GM19239 (cell line): ENCODE results near the gene RCOR1.

Experiments
- DNase-seq: peaks from one replicate; pipeline ENCODE4 v3.0.0; 2011; ENCODE audit warnings: low spot score; ENCODE audit not compliant: insufficient read length
- FAIRE-seq: peaks from 2 replicates; lab custom pipeline; 2011; peaks lifted over from hg19 to GRCh38; lab: Jason Lieb, UNC

RCOR1 gene

DNA sequence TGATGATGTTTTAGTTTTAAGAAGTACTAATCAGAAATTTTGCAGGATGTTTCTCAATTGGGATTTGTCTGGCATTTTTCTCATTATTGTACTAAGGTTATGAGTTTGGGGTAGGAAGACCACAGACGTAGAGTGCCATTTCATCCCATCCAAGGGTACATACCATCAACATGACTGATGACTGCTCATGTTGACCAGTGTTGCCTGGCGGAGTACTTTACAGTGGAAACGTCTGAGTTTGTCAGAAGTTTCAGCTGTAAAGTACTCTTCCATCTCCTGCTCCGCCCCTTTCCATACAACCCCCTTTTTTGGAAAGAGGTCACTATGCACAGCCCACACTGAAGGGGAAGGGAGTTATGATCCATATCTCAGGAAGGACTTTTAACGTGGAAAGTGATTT is 74.2 kb downstream of the RCOR1 start:
- no peak for DNase-seq
- no peak for FAIRE-seq

DNA sequence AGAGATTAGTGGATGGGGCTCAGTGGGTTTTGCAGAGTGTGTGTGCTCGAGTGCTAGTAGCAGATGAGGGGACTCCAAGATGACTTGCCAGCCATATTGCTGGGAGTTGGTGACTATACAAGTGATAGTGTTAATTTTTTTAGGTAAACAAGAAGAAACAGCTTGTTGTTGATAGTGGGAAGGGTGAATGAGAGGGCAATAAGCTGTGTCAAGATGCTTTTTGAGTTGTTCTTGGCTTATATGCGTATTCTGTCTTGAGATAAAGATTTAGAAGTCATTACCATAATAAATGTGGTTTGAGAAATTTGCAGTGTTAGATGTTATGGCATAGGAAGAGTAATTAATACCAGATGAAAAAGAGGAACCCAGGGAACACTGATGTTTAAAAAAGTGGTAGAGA is 75.3 kb downstream of the RCOR1 start:
- DNase-seq (no peak), FAIRE-seq (no peak)

DNA sequence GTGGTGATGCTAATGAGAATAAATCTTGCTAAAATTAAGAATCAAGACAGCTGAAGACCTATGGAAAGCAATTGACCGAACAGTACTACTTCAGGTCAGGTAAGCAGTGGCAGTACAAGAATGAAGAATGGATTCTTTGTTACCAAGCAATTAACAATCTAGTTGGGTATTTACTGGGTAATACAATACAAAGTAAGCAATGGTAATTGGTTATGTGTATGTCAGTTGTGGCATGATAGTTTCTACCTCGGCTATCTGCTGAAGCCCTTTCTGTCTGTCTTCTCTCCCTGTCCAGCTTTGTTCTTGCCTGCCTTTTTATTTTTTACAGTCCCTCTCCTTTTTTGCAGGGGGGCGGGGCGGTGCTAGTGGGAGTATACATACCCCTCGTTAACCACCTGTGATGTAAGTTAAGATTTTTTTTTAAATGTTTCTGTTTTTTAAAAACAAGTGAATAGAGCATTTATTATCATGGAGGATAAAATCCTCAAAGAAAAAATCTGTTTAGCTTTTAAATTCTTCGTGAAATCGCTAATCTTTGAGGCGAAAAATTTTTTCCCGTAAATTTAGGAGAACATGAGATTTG is 75.9 kb downstream of the RCOR1 start:
- FAIRE-seq (no peak), DNase-seq (no peak)

DNA sequence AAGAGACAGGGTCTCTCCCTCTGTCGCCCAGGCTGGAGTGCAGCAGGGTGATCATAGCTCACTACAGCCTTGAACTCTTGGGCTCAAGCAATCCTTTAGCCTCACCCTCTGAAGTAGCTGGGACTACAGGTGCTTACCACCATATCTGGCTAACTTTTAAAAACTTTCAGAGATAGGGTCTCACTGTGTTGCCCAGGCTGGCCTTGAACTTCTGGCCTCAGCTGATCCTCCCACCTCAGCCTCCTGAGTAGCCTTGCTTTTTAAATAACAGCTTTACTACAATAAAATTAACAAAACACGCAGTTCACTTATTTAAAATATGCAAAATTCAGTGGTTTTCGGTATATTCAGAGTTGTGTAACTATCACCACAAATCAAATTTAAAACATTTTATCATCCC is 79.0 kb downstream of the RCOR1 start:
- no peak for FAIRE-seq
- no peak for DNase-seq

DNA sequence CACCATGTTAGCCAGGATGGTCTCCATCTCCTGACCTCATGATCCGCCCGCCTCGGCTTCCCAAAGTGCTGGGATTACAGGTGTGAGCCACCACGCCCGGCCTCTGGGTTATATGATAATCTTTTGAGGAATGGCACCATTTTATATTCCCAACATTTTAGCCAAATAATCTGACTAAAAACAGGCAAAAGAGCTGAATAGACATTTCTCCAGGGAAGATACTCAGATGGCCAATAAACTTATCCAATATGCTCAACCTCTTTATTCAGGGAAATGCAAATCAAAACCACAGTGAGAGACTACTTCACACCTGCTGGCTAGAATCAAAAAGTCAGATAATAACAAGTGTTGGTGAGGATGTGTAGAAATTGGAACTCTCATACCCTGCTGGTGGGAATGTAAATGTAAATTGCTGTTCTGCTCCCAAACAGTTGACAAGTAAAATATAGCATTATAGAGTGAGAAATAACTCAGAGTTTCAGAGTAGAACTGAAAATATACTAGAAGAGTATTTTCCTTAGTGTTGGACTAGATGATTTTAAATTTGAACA is 80.0 kb downstream of the RCOR1 start:
- peak; percentile 11 for FAIRE-seq

DNA sequence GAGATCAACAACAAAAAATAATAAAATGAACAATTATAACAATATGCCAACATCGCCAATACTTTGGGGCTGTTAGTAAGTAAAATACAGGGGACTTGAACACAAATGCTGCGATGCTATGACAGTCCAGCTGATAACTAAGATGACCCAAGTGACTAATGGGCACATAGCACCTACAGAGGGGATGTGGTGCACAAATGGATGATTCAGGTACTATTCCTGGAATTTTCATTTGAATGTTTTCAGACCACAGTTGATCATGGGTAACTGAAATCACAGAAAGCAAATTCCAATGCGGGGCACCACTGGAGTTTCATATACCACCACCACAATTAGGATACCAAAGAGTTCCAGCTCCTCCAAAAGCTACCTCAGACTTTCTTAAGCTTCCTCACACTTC is 82.9 kb downstream of the RCOR1 start:
- no peak for FAIRE-seq
- DNase-seq: no peak

More for the DNA sequence above, 80.0 kb downstream of the RCOR1 start:
- no peak for DNase-seq

DNA sequence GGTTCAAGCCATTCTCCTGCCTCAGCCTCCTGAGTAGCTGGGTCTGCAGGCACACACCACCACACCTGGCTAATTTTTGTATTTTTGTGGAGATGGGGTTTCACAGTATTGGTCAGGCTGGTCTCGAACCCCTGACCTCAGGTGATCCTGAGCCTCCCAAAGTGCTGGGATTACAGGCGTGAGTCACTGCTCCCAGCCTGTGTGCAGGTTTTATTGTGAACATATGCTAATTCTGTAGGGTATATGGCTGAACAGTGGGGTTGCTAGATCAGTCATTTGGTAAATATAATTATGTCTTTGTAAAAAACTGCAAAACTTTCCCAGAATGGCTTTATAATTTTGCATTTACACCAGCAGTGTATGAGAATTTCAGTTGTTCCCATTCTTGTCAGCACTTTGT is 85.9 kb downstream of the RCOR1 start:
- DNase-seq (no peak), FAIRE-seq (no peak)

DNA sequence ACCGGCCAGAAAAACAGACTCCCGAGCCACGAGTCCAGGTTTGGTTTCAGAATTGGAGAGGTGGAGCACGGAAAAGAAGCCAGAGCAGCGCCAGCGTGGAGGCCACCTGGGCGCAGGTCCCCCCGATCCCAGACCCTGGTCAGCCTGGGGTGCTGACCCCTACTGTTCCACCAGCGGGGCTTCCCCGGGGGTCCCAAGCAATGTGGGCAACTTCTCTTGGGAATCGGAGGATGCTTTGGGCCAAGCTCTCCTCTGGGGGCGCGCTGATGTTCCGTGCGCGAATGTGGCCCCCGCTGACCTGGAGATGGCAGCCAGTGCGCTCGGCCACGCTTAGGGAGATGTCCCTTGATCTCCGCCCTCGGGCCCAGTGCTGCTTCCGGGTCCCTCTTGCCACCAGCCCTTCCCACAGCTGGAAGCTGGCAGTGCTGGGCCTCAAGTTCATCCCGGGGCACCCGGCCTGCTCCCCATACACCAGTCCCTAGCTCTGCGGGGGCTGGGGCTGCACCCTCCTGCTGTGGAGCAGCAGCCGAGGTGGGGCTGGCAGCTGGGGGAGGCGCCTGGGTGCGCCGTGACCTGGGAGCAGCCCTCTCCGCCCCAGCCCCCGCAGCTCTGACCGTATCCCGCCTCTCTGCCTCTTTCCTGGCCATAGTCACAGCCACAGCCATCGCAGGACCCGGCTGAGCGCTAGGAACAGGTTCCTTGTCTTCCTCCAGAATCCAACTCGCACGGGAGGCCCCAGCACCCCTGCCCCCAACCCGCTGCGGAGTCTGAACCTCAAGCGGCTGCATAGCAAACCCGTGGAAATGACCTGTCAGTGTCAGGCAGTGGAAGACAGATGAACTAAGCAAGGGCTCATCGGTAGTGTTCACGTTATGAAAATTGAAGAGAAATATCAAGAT is 91.2 kb downstream of the RCOR1 start:
- DNase-seq (no peak), FAIRE-seq (no peak)

DNA sequence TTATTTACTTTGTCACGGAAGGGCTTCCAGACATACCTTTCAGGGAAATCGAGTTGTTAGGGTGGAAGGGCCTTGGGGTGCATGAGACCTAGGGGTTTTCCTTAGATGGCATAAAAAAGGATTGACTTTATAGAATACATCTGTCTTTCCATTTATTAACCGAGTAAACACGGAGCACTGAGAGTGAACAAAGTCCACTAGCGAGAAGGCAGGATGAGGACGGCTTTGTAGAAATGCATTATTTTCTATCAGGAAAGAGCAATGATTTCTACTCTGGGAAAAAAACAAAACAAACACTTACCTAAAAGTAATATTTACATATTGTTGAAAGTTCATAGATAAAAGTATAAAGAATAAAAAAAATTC is 91.8 kb downstream of the RCOR1 start:
- DNase-seq: no peak
- FAIRE-seq: no peak

DNA sequence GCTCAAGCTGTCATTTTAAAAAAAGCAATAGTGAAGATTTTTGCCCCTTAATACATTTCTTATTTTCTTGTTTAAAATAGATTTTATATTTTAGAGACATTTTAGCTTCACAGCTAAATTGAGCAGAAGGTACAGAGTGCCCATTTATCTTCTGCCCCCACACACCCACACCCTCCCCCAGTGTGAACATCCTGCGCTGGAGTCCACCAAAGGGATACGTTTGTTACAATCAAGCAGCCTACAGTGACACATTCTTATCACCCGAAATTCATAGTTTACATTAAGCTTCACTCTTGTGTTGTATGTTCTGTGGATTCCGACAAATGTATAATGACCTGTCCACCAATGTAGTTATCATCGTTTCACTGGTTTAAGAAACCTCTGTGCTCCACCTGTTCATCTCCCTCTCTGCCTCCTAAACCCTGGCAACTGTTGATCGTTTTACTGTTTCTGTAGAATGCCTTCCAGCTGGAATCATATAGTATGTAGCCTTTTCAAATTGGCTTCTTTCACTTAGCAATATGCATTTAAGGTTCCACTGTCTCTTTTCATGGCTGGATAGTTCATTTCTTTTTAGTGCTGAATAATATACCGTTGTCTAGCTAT is 93.8 kb downstream of the RCOR1 start:
- no peak for DNase-seq
- FAIRE-seq: no peak

DNA sequence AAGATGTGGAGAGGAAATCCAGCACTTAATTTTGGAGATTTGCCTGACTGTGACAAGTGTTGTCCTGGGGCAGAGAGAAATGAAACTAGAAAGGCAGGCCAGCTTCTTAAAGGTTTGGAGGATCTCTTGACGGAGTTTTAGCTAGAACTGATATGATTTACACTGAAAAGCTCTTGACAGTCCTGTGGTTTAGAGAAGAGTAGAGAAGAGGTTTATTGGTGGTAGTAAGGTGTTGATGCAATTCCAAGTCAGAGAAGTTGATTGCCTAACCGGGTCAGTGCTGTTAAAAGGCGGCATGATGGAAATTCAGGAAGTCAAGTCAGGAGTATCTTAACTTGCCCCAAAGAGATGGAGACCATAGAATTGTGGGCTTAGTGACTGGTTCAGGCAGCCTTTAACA is 95.8 kb downstream of the RCOR1 start:
- FAIRE-seq: no peak
- no peak for DNase-seq

DNA sequence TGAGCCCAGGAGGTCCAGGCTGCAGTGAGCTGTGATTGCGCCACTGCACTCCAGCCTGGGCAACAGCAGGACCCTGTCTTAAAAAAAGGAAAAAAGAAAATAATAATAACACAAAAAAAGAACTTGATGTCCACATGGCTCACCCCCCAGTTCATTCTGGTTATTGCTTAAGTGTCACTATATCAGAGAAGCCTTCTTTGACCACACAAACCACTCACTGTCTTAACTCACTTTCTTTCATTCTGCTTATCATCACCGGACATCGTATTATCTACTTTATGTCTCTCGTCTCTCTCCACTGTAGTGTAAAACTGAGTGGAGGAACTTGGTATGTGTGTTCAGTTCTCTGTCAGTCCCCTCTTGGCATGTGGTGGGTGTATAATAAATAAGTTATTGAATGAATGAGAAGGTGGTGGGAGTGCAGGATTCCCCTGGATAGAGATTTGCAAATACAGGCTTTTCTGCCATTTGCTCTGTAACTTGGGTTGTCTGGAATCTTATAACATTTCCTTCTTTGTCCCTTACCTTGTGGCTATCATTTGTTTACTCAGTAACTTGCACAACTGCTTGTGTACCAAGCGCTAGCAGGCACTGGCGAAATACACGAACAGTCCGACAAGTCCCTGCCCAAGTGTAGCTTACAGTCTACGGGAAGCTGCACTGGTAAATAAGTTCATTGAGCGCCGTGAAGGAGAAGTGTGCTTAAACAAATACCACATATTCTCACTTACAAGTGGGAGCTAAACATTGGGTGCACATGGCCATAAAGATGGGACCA is 98.2 kb downstream of the RCOR1 start:
- no peak for DNase-seq
- no peak for FAIRE-seq

DNA sequence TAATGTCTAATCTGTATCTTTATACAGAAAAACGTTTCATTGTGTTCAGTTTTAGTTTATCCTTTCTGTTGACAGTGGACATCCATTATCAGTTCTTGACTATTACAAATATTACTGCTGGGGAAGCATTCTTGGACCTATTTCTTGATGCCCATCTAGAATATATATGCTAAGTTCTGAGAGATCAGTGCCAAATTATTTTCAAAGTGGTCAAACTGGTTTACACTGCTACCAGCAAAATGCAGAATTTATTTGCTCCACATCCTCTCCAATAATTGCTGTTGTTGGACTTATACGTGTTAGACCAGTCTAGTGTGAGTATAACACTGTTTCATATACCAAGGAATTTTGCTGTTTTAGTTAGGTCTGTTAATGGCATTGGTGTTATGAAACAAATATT is 99.3 kb downstream of the RCOR1 start:
- no peak for DNase-seq

DNA sequence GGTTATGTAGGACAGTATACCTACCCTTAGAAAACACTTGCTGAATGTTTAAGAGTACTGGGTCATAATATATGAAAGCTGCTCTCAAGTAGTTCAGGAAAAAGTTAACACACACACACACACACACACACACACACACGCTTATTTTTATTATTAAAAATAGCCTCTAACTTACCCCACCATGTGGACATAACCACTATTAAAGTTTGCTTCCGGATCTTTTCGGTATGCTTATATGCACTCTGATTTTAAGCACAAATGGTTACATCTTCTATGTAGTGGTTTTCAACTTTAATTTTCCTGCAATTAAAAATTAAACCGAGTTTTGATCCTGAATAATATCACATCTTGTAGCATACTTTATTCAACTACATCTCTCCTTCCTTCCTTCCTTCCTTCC is 99.9 kb downstream of the RCOR1 start:
- FAIRE-seq: no peak
- no peak for DNase-seq

More for the DNA sequence above, 99.3 kb downstream of the RCOR1 start:
- peak; percentile 48 for FAIRE-seq

DNA sequence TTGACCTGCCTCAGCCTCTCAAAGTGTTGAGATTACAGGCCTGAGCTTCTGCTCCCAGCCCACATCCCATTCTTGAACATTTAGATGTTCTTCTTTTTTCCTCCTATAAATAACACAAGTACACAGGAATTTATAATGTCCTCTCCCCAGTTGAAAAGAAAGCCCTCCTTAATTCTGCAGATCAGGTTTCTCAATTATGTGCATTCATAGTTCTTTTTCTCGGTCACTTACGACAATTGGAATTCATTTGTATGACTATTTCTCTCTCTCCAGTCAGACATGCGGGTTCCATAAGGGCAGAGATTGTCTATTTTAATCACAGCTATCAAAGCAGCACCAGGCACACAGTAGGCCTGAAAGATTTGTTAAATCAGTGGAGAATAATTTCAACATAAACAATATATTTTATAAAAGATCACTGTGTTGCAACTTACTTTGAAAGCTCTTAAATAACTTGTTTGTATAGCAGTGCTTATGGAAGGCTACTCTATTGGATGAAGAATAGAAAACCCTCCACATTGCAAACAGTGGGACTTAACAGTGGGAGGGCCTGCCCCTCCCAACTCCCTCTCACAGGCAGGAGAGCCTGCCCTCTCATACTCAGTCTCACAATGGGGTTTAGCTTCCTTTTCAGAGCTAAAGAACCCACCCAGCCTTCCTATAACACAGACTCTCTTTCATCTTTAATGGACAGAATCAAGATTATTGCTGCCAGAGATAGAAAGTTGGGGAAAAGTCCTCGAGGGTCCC is 100.7 kb downstream of the RCOR1 start:
- FAIRE-seq (no peak), DNase-seq (no peak)

DNA sequence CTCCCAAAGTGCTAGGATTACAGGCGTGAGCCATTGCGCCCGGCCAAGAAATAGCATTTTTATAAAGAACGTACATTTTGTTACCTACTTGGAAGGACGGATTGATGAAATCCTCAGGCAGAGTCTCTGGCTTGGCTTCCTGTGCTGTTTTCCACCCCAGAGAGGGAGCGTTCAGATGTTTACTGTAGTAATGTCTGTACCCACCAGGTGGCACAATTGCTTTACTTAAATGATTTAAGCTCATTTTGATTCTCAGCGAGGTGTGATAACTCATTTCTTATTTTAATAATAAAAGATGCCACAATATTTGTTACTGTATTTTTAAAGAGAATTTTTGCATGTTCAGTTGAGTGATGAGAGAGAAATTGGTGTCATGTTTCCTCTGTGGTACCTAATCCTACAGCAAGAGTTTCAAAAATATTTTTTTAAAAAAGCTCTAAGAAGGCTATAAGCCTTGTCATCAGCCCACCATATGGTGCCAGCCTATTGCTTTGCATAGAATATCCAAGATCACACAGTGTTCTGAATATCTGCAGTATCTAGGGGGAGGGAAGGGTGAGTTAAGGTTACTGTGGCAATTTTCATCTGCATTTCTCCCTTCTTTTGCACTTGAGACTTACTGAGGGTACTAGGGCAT is 102.2 kb downstream of the RCOR1 start:
- DNase-seq: peak; percentile 51
- peak; percentile 73 for FAIRE-seq

DNA sequence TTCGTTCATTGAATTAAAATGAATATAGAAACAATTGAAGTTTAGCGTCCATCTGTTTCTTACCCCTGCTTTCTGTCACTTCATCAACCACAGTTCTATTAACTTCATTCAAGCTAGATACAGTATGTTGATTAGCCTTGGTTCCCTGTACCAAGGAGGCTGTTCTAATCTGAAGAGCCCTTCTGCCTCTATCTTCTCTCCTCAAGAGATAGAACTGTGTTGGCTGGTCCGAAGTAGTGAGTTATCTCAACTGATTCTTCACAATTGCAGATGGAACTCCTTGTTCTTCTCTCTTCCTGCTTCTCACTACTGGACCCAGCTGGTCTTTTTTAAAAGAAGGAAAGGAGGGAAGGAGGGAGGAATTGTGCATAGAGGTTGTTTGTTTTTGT is 102.7 kb downstream of the RCOR1 start:
- no peak for DNase-seq
- peak; percentile 11 for FAIRE-seq

DNA sequence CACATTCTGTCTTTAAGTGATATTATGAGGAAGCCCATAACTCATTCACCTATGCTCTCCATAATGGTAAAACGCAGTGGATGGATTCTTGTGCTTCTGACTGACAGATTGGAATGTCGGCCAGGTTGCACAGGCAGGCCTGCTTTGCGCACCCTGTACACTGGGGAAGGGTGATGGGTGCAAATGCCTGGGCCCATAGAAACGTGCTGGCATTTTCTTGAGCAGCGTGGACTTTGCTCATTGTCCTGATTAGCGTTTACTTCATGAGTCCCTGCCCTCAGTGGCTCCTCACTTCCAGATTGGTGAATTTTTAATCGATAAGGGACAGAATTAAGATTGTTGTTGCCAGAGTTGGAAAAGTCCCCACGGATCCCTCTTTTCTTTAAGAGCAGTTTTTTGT is 103.9 kb downstream of the RCOR1 start:
- DNase-seq (no peak), FAIRE-seq (no peak)

DNA sequence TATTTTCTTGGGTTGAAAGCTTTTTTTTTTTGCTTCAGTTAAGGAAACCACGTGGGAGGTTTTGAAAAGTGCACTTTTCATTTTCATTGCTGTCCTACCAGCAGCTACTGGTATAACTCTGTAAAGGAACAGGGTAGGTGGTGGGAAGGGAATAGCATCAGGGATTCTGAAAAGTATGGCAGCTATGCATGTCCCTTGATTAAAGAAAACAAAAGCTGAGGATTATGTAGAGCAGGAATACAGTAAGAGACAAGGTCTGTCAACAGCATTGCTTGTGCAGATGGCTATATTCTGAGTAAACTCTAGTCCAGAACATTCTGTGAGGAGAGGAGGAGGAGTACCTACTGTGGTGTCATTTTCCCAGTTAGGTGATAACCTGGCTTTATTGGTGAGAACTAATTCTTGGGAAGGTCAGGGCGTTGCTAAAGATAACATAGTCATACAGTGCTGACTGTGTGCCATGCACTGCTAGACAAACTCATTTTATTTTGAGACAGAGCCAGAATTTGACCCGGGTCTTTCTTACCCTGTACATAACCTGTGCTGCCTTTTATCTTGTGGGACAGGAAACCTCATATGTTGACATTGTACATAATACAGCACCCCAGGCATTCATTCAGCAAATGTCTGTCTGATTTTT is 104.5 kb downstream of the RCOR1 start:
- no peak for DNase-seq
- peak; percentile 67 for FAIRE-seq
